ENCODE measurements around the gene IMPDH1. TPM values are rescaled to one million over a fixed set of nuclear protein-coding genes. Genes with fewer than 3 reads are reported as not detected.
A peak's percentile ranks its signal among the peaks of the same experiment; 100 is the strongest.

The IMPDH1 gene
- total and polyA plus RNA-seq, 9 of the 15 experiments (the other 6 are each of a cell fraction or from before 2014, with no cell fraction given) = 0.80 to 118 (median 64.3) TPM

DNA sequence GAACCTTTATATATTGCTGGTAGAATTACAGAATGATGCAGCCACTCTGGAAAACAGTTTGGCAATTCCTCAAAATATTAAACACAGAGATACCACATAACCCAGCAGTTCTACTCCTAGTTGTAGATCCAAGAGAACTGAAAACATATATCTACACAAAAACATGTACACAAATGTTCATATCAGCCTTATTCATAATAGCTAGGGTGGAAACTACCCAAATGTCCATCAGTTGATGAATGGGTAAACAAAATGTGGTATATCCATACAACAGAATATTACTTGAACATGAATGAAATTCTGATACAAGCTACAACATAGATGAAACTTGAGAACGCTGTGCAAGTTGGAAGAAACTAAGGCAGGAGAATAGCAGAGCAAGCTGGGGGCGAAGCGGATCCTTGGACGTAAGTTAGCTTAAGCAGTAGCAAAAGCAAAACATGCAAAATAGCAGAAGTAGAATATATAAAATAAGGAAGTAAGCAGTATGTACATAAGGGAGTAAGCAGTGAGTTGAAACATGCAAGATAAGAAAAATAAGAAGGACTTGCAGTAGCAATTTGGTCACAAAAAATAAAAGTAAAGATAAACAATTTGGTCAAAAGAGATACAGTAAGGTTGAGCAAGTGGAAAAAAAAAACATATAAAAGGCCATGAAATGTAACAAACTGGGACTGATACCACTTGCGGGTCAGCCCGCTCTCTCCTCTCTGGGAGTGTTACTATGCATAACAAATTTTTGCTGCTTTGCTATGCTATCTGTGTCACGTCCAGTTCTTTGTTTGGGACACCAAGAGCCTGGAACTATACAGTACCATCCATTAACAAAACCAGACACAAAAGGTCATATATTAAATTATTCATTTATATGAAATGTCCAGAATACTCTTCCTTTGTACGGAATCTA is 27.9 kb upstream of the IMPDH1 start (continued):
- TF ChIP-seq, protein P1, sequence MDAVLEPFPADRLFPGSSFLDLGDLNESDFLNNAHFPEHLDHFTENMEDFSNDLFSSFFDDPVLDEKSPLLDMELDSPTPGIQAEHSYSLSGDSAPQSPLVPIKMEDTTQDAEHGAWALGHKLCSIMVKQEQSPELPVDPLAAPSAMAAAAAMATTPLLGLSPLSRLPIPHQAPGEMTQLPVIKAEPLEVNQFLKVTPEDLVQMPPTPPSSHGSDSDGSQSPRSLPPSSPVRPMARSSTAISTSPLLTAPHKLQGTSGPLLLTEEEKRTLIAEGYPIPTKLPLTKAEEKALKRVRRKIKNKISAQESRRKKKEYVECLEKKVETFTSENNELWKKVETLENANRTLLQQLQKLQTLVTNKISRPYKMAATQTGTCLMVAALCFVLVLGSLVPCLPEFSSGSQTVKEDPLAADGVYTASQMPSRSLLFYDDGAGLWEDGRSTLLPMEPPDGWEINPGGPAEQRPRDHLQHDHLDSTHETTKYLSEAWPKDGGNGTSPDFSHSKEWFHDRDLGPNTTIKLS (IDR thresholded peaks at IDR 0.05; ENCODE audit: borderline replicate concordance, low read depth) = no peak
- TF ChIP-seq NFXL1 (CRISPR knock-in tag; IDR thresholded peaks at IDR 0.05) (no peak), PHTF2 (CRISPR knock-in tag; IDR thresholded peaks at IDR 0.05) (no peak), NCOA2 (IDR thresholded peaks at IDR 0.05; ENCODE audit: partially characterized antibody in 2 of 2) (no peak), ZFP30 (CRISPR knock-in tag; IDR thresholded peaks at IDR 0.05; ENCODE audit: borderline replicate concordance) (no peak), ZSCAN32 (CRISPR knock-in tag; IDR thresholded peaks at IDR 0.05) (no peak), MYC (IDR thresholded peaks at IDR 0.05; ENCODE audit: low read depth, low read length) (no peak), MYC (CRISPR knock-in tag; IDR thresholded peaks at IDR 0.05; ENCODE audit: borderline replicate concordance, low read depth) (no peak), FOXK1 (CRISPR knock-in tag; IDR thresholded peaks at IDR 0.05; ENCODE audit: borderline replicate concordance) (no peak), NCOR1 (IDR thresholded peaks at IDR 0.05) (no peak; the same call in 1 of the 2 replicates), SOX6 (IDR thresholded peaks at IDR 0.05) (peak; percentile 21; the same call in 1 of the 2 replicates), ZNF217 (CRISPR knock-in tag; IDR thresholded peaks at IDR 0.05) (no peak), ZNF668 (CRISPR knock-in tag; IDR thresholded peaks at IDR 0.05) (no peak), MTA1 (IDR thresholded peaks at IDR 0.05; ENCODE audit: borderline replicate concordance) (0 out of 2 replicates have a peak, but pooled peaks have one; percentile 72), POLR2A (conservative IDR thresholded peaks at IDR 0.05) (no peak), KAT8 (IDR thresholded peaks at IDR 0.05; ENCODE audit: low read depth) (no peak), NUFIP1 (IDR thresholded peaks at IDR 0.05; ENCODE audit: partially characterized antibody) (no peak), MAFK (IDR thresholded peaks at IDR 0.05; ENCODE audit: low read length) (0 out of 2 replicates have a peak, but pooled peaks have one; percentile 14), FOXJ2 (tag; IDR thresholded peaks at IDR 0.05) (no peak), SP2 (IDR thresholded peaks at IDR 0.05; ENCODE audit: extremely low read depth, low read depth, low read length, poor library complexity, severe bottlenecking) (no peak)
- TF ChIP-seq, protein P2, sequence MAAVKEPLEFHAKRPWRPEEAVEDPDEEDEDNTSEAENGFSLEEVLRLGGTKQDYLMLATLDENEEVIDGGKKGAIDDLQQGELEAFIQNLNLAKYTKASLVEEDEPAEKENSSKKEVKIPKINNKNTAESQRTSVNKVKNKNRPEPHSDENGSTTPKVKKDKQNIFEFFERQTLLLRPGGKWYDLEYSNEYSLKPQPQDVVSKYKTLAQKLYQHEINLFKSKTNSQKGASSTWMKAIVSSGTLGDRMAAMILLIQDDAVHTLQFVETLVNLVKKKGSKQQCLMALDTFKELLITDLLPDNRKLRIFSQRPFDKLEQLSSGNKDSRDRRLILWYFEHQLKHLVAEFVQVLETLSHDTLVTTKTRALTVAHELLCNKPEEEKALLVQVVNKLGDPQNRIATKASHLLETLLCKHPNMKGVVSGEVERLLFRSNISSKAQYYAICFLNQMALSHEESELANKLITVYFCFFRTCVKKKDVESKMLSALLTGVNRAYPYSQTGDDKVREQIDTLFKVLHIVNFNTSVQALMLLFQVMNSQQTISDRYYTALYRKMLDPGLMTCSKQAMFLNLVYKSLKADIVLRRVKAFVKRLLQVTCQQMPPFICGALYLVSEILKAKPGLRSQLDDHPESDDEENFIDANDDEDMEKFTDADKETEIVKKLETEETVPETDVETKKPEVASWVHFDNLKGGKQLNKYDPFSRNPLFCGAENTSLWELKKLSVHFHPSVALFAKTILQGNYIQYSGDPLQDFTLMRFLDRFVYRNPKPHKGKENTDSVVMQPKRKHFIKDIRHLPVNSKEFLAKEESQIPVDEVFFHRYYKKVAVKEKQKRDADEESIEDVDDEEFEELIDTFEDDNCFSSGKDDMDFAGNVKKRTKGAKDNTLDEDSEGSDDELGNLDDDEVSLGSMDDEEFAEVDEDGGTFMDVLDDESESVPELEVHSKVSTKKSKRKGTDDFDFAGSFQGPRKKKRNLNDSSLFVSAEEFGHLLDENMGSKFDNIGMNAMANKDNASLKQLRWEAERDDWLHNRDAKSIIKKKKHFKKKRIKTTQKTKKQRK (IDR thresholded peaks at IDR 0.05; ENCODE audit: borderline replicate concordance, low read depth, low read length) = no peak
- TF ChIP-seq, protein P3, sequence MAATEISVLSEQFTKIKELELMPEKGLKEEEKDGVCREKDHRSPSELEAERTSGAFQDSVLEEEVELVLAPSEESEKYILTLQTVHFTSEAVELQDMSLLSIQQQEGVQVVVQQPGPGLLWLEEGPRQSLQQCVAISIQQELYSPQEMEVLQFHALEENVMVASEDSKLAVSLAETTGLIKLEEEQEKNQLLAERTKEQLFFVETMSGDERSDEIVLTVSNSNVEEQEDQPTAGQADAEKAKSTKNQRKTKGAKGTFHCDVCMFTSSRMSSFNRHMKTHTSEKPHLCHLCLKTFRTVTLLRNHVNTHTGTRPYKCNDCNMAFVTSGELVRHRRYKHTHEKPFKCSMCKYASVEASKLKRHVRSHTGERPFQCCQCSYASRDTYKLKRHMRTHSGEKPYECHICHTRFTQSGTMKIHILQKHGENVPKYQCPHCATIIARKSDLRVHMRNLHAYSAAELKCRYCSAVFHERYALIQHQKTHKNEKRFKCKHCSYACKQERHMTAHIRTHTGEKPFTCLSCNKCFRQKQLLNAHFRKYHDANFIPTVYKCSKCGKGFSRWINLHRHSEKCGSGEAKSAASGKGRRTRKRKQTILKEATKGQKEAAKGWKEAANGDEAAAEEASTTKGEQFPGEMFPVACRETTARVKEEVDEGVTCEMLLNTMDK (IDR thresholded peaks at IDR 0.05; ENCODE audit: borderline replicate concordance, insufficient read depth, low read depth, low read length, poor library complexity, severe bottlenecking) = no peak
